HG02870 (cell line): ENCODE data around the gene ASL.
A peak's percentile ranks its signal among the peaks of the same experiment; 100 is the strongest.
"Not testable (repeated sequence)": the region's sequence is repeated elsewhere in the genome, so short reads cannot be mapped to it uniquely, and the experiment has no call there.

Source experiments
- ATAC-seq: cut with Tn5 transposase; IDR thresholded peaks from one replicate; pipeline ENCODE4 v1.9.1; 2021; ENCODE audit warnings: mild to moderate bottlenecking, moderate library complexity; ENCODE audit not compliant: unreplicated experiment

The ASL gene

GRCh38 chr7:66072208-66072607 is 3.4 kb upstream of the ASL start:
- ATAC-seq = not testable (repeated sequence)

- no peak for ATAC-seq
These were observed 1.1 kb downstream of the ASL start for GRCh38 chr7:66076462-66077329.

- ATAC-seq = no peak
These were observed 2.4 kb downstream of the ASL start for GRCh38 chr7:66078067-66078466.

- no peak for ATAC-seq
These were observed 6.5 kb downstream of the ASL start for GRCh38 chr7:66082083-66082482.

GRCh38 chr7:66082886-66083415 is 7.3 kb downstream of the ASL start:
- ATAC-seq = no peak

- no peak for ATAC-seq
These were observed 8.1 kb downstream of the ASL start for GRCh38 chr7:66083677-66084076.

- no peak for ATAC-seq
These were observed 13.5 kb downstream of the ASL start for GRCh38 chr7:66088861-66089838.

- no peak for ATAC-seq
These were observed 17.0 kb downstream of the ASL start for GRCh38 chr7:66092654-66093053.

- no peak for ATAC-seq
These were observed 19.4 kb downstream of the ASL start for GRCh38 chr7:66095010-66095409.

- ATAC-seq = no peak
These were observed 23.6 kb downstream of the ASL start for GRCh38 chr7:66099232-66099550.

- ATAC-seq = peak; percentile 70
These were observed 24.2 kb downstream of the ASL start for GRCh38 chr7:66099551-66100407.

- ATAC-seq = no peak
These were observed 24.9 kb downstream of the ASL start for GRCh38 chr7:66100408-66101050.

- not testable (repeated sequence) for ATAC-seq
These were observed 26.5 kb downstream of the ASL start for GRCh38 chr7:66102168-66102567.

GRCh38 chr7:66103994-66104393 is 28.4 kb downstream of the ASL start:
- ATAC-seq = not testable (repeated sequence)

- no peak for ATAC-seq
These were observed 29.7 kb downstream of the ASL start for GRCh38 chr7:66105263-66105748.

- ATAC-seq = not testable (repeated sequence)
These were observed 32.8 kb downstream of the ASL start for GRCh38 chr7:66108410-66108809.

GRCh38 chr7:66110856-66111255 is 35.2 kb downstream of the ASL start:
- no peak for ATAC-seq

GRCh38 chr7:66114743-66115649 is 39.4 kb downstream of the ASL start, which contains the start of gene CRCP:
CRCP (plus strand) TSS chr7:66114847; CDS start chr7:66114963, 116 bp downstream.
- ATAC-seq = peak; percentile 81
